Measurements from ENCODE around the gene PDIA4. TPM values are rescaled to one million over a fixed set of nuclear protein-coding genes. Genes with fewer than 3 reads are reported as not detected.

Gene PDIA4
- total and polyA plus RNA-seq, 2 donors from 2014 or later, result 69.9 to 159 TPM

- no peak for TF ChIP-seq CTCF (IDR thresholded peaks at IDR 0.05; ENCODE audit: borderline replicate concordance, extremely low read depth, insufficient read depth)
- no peak for DNase-seq
- H3K36me3 ChIP-seq (ENCODE audit: control insufficient read depth in 2 of 3, insufficient read depth in 3 of 3, low read length in 3 of 3), result no peaks in the 10 kb centered on the region
- intact Hi-C loops (cut with DNase I), result no loop called here
- H3K27ac ChIP-seq (ENCODE audit: low read depth in 2 of 2, low read length in 2 of 2), result no peak overlapping the region
- H3K9ac ChIP-seq (ENCODE audit: low read length in 3 of 3), result no peak overlapping the region
- H3K4me3 ChIP-seq (ENCODE audit: low read length in 3 of 3), result peak overlapping the region in 1 of 3 donors; percentile 86
- H3K4me1 ChIP-seq (ENCODE audit: control insufficient read depth in 2 of 3, insufficient read depth in 2 of 3, low read depth in 1 of 3, low read length in 3 of 3), result peaks cover 0 to 7% (median 4%) of the 10 kb centered on the region in 3 donors
- no peaks in the 10 kb centered on the region for H3K9me3 ChIP-seq (ENCODE audit: control insufficient read depth in 2 of 3, insufficient read depth in 1 of 3, low read length in 3 of 3)
- H3K27me3 ChIP-seq (ENCODE audit: control insufficient read depth, insufficient read depth, low read length), result no peaks in the 10 kb centered on the region
- FAIRE-seq, result no peak
Measured at GRCh38 chr7:148986742-148987009, 41.6 kb downstream of the PDIA4 start.

GRCh38 chr7:148983200-148984146 is 44.8 kb downstream of the PDIA4 start:
- FAIRE-seq (no peak), DNase-seq (peak; percentile 79 to 95 (median 93))
- intact Hi-C loops (cut with DNase I), result no loop called here
- Histone ChIP-seq H3K27me3 (ENCODE audit: control insufficient read depth, insufficient read depth, low read length) (no peaks in the 10 kb centered on the region), H3K9ac (ENCODE audit: low read length in 3 of 3) (peak overlapping the region in 2 of 3 donors; percentile 48 to 79), H3K36me3 (ENCODE audit: control insufficient read depth in 2 of 3, insufficient read depth in 3 of 3, low read length in 3 of 3) (no peaks in the 10 kb centered on the region), H3K4me1 (ENCODE audit: control insufficient read depth in 2 of 3, insufficient read depth in 2 of 3, low read depth in 1 of 3, low read length in 3 of 3) (peaks cover 0 to 6% (median 4%) of the 10 kb centered on the region in 3 donors), H3K9me3 (ENCODE audit: control insufficient read depth in 2 of 3, insufficient read depth in 1 of 3, low read length in 3 of 3) (no peaks in the 10 kb centered on the region), H3K4me3 (ENCODE audit: low read length in 3 of 3) (peak overlapping the region; percentile 62 to 84 (median 67)), H3K27ac (ENCODE audit: low read depth in 2 of 2, low read length in 2 of 2) (no peak overlapping the region)
- no peak for TF ChIP-seq CTCF (IDR thresholded peaks at IDR 0.05; ENCODE audit: borderline replicate concordance, extremely low read depth, insufficient read depth)

- intact Hi-C loops (cut with DNase I), result no loop called here
- Histone ChIP-seq H3K27me3 (ENCODE audit: control insufficient read depth, insufficient read depth, low read length) (no peaks in the 10 kb centered on the region), H3K27ac (ENCODE audit: low read depth in 2 of 2, low read length in 2 of 2) (no peak overlapping the region), H3K9me3 (ENCODE audit: control insufficient read depth in 2 of 3, insufficient read depth in 1 of 3, low read length in 3 of 3) (no peaks in the 10 kb centered on the region), H3K4me3 (ENCODE audit: low read length in 3 of 3) (peak overlapping the region; percentile 62 to 71 (median 67)), H3K4me1 (ENCODE audit: control insufficient read depth in 2 of 3, insufficient read depth in 2 of 3, low read depth in 1 of 3, low read length in 3 of 3) (peaks cover 0 to 4% (median 0%) of the 10 kb centered on the region in 3 donors), H3K9ac (ENCODE audit: low read length in 3 of 3) (peak overlapping the region in 1 of 3 donors; percentile 30), H3K36me3 (ENCODE audit: control insufficient read depth in 2 of 3, insufficient read depth in 3 of 3, low read length in 3 of 3) (no peaks in the 10 kb centered on the region)
- DNase-seq, result peak; percentile 44 to 82 (median 70)
- no peak for FAIRE-seq
- no peak for TF ChIP-seq CTCF (IDR thresholded peaks at IDR 0.05; ENCODE audit: borderline replicate concordance, extremely low read depth, insufficient read depth)
Measured at GRCh38 chr7:148982654-148983199, 45.6 kb downstream of the PDIA4 start.
